Measurements from ENCODE around the gene C11orf86.

C11orf86 gene, protein sequence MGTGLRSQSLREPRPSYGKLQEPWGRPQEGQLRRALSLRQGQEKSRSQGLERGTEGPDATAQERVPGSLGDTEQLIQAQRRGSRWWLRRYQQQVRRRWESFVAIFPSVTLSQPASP

DNA sequence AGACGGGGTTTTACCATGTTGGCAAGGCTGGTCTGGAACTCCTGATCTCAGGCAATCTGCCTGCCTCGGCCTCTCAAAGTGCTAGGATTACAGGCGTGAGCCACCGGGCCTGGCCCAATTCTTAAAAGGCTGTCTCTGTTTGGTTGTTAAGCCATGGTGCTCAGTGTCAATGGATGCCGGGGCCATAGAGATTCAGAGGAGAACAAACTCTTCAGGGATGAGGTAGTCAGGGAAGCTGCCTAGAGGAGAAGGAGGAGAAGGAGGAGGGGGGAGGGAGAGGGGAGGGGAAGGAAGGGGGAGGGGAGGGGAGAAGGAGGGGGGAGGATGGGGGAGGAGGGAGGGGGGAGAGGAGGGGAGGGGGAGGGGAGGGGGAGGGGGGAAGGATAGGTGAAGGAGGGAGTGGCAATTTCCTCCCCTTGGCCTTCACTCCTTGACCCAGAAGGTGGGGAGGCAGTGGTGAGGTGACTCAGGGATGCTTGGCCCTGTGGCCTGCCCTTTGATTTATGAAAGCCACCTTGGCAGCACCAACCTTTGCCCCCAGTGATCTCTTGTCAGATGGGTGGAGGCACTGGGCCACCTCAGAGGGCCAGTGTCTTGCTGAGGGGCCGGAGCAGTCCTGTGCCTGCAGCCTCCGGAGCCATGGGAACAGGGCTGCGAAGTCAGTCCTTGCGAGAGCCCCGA lies at the start of gene C11orf86:
C11orf86 (plus strand) TSS at position 581 of the 681 bp plus-strand sequence; CDS start at position 640, 59 bp downstream.
- TF ChIP-seq, protein P1, sequence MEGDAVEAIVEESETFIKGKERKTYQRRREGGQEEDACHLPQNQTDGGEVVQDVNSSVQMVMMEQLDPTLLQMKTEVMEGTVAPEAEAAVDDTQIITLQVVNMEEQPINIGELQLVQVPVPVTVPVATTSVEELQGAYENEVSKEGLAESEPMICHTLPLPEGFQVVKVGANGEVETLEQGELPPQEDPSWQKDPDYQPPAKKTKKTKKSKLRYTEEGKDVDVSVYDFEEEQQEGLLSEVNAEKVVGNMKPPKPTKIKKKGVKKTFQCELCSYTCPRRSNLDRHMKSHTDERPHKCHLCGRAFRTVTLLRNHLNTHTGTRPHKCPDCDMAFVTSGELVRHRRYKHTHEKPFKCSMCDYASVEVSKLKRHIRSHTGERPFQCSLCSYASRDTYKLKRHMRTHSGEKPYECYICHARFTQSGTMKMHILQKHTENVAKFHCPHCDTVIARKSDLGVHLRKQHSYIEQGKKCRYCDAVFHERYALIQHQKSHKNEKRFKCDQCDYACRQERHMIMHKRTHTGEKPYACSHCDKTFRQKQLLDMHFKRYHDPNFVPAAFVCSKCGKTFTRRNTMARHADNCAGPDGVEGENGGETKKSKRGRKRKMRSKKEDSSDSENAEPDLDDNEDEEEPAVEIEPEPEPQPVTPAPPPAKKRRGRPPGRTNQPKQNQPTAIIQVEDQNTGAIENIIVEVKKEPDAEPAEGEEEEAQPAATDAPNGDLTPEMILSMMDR (IDR thresholded peaks at IDR 0.05), result no peak
- peaks cover 3% of the 10 kb centered on the region for H3K4me1 ChIP-seq
- H3K4me2 ChIP-seq (ENCODE audit: low read length), result no peak within 1 kb of the TSS
- no peak within 1 kb of the TSS for H3K9ac ChIP-seq
- H3K27ac ChIP-seq, result no peak within 1 kb of the TSS
- no peaks in the 10 kb centered on the region for H3K79me2 ChIP-seq
- no peaks in the 10 kb centered on the region for H3K9me3 ChIP-seq (ENCODE audit: control insufficient read depth, low read length)
- H2AFZ ChIP-seq, result no peak within 1 kb of the TSS
- H3K27me3 ChIP-seq (ENCODE audit: control insufficient read depth, insufficient read depth, low read length), result no peaks in the 10 kb centered on the region
- no peak within 1 kb of the TSS for H3K4me3 ChIP-seq (ENCODE audit: low read depth, low read length)
- H3K36me3 ChIP-seq (ENCODE audit: control insufficient read depth, insufficient read depth, low read length), result no peaks in the 10 kb centered on the region

DNA sequence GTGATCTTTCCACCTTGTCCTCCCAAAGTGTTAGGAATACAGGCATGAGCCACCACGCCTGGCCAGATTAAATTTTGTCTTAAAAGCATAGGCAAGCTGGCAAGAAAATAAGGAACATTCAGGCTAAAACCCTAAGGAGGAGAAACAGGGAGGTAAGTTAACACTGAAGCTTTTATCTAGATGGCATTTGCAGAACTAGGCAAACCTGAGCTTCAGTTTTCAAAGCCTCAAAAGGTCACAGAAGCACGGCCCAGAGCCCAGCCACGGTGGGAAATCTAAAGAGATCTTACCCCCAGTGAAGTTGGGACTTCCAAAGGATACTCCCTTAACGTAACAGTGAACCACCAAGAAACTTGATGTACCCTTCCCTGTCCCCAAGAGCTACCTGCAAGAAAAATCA lies 45.4 kb upstream of the C11orf86 start:
- Histone ChIP-seq H3K9ac (no peak overlapping the region), H3K27ac (peak overlapping the region; percentile 95), H3K4me3 (ENCODE audit: low read depth, low read length) (no peak overlapping the region), H3K9me3 (ENCODE audit: control insufficient read depth, low read length) (no peaks in the 10 kb centered on the region), H3K27me3 (ENCODE audit: control insufficient read depth, insufficient read depth, low read length) (no peaks in the 10 kb centered on the region), H2AFZ (no peak overlapping the region), H3K36me3 (ENCODE audit: control insufficient read depth, insufficient read depth, low read length) (no peaks in the 10 kb centered on the region), H3K4me2 (ENCODE audit: low read length) (no peak overlapping the region), H3K4me1 (peaks cover 27% of the 10 kb centered on the region), H3K79me2 (no peaks in the 10 kb centered on the region)
- TF ChIP-seq, protein P1 (IDR thresholded peaks at IDR 0.05), result no peak

DNA sequence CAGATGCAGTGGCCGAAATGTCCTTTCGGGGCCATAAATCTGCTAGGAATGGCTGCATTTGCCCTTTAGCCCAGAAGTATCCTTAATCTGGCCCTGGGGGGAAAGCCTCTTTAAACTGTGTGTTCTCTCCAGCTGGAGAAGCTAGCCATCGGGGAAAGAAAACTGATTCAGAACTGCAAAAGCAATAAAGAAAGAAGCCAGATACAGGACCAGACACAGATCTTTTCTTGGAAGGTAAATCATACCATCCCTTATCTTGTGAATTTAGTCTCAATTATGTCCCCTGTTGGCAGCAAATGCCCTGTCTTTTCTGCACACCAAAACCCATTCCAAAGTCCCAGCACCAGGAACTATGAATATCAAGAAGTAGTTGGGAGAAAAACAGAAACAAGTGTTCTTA lies 42.6 kb upstream of the C11orf86 start:
- peak overlapping the region; percentile 25 for H3K9ac ChIP-seq
- peak overlapping the region; percentile 95 for H3K27ac ChIP-seq
- no peaks in the 10 kb centered on the region for H3K36me3 ChIP-seq (ENCODE audit: control insufficient read depth, insufficient read depth, low read length)
- H3K9me3 ChIP-seq (ENCODE audit: control insufficient read depth, low read length), result no peaks in the 10 kb centered on the region
- no peak overlapping the region for H2AFZ ChIP-seq
- peak overlapping the region; percentile 28 for H3K4me2 ChIP-seq (ENCODE audit: low read length)
- H3K4me3 ChIP-seq (ENCODE audit: low read depth, low read length), result peak overlapping the region; percentile 17
- H3K27me3 ChIP-seq (ENCODE audit: control insufficient read depth, insufficient read depth, low read length), result no peaks in the 10 kb centered on the region
- H3K79me2 ChIP-seq, result peaks cover 7% of the 10 kb centered on the region
- H3K4me1 ChIP-seq, result peaks cover 39% of the 10 kb centered on the region
- TF ChIP-seq, protein P1 (IDR thresholded peaks at IDR 0.05), result no peak

DNA sequence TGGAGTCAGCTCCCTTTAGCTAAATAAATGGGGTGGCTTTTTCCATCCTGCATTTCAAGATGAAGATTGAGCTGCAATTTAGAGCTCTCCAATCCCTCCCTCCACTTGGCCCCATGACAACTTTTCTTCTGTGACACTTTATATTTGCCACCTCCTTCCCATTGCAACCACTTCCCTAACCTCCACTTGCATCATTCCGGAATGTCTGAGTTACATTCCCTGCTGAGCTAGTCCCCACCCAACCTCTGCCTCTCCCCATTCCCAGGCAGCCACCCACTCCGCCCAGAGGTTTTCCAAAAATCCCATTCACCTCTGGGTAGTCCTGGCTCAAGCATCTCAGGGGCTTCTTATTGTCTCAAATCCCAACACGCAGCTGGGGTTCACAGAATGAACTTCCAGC lies 41.6 kb upstream of the C11orf86 start:
- H3K36me3 ChIP-seq (ENCODE audit: control insufficient read depth, insufficient read depth, low read length), result no peaks in the 10 kb centered on the region
- no peak overlapping the region for H2AFZ ChIP-seq
- H3K27me3 ChIP-seq (ENCODE audit: control insufficient read depth, insufficient read depth, low read length), result no peaks in the 10 kb centered on the region
- no peak overlapping the region for H3K4me3 ChIP-seq (ENCODE audit: low read depth, low read length)
- H3K27ac ChIP-seq, result peak overlapping the region; percentile 95
- no peak overlapping the region for H3K4me2 ChIP-seq (ENCODE audit: low read length)
- H3K79me2 ChIP-seq, result peaks cover 7% of the 10 kb centered on the region
- no peaks in the 10 kb centered on the region for H3K9me3 ChIP-seq (ENCODE audit: control insufficient read depth, low read length)
- TF ChIP-seq, protein P1 (IDR thresholded peaks at IDR 0.05), result no peak
- peaks cover 39% of the 10 kb centered on the region for H3K4me1 ChIP-seq
- H3K9ac ChIP-seq, result no peak overlapping the region

Data from parathyroid adenoma (tissue), 2 donors.